GM12892 (cell line): ENCODE results near the gene CST6.

Experiments
- POLR2A ChIP-seq: IDR thresholded peaks from 2 replicates; pipeline ENCODE4 v1.6.1; 2011; ENCODE audit warnings: low read depth, low read length, control low read depth
- TAF1 ChIP-seq: IDR thresholded peaks from 2 replicates; pipeline ENCODE4 v1.6.1; 2011; ENCODE audit warnings: low read depth, mild to moderate bottlenecking, control low read depth, low read length, borderline replicate concordance

DNA sequence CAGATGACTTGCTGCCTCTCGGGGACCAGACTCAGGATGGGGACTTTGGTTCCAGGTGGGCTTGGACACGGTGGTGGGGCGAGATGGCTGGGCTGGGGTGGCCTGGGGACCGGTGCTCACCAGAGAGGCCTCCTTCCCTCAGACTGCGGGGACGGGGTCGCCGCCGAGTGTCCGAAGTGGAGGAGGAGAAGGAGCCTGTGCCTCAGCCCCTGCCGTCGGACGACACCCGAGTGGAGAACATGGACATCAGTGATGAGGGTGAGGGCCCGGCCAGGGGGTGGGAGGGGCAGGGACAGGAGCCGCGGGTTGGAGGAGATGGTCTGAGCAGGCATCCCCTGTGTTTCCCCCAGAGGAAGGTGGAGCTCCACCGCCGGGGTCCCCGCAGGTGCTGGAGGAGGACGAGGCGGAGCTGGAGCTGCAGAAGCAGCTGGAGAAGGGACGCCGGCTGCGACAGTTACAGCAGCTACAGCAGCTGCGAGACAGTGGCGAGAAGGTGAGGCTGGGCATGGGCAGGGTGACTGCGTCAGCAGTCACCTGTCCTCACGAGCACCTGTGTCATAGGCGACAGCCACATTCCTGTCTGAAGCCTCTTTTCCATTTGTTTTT, 44.4 kb upstream of the CST6 start:
- TF ChIP-seq POLR2A (no peak), TAF1 (no peak)
